HT1080 (cell line): ENCODE data around the gene MYL12A. TPM values are rescaled to one million over a fixed set of nuclear protein-coding genes. Genes with fewer than 3 reads are reported as not detected.
A peak's percentile ranks its signal among the peaks of the same experiment; 100 is the strongest.
"Not testable (repeated sequence)": the region's sequence is repeated elsewhere in the genome, so short reads cannot be mapped to it uniquely, and the experiment has no call there.

ENCODE experiments used
- DNase-seq: peaks from one replicate; pipeline ENCODE4 v3.0.0-alpha.2; 2015; ENCODE audit warnings: low read depth
- total RNA-seq: library from RNA; depleted of rRNA; stranded (reverse); fragments of >200 nt; shearing (Covaris generic); gene quantifications from 2 replicates; pipeline ENCODE4 v1.2.3, GENCODE V29; 2014

The MYL12A gene
- total RNA-seq, 1 experiment from 2014 or later: 521 TPM

DNA sequence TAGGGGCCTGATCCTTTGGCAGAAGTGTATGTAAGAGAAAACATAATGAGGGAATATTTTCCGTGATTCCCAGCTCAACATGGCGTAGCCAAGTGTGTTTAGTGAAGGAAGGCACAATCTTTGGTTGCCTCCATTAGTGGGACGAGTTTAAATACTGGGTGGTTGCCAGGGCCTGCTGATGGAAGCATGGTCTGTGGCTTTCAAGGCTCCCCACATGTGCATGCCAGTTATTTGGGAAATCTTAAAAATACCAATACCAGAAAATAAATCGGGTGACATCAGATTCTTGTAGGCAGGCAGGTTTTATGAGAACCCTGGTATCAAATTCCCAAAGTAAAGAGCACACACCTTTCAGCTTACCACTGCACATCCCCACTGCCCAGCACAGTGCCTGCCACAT is 7.1 kb downstream of the MYL12A start:
- DNase-seq: no peak

- DNase-seq: no peak
These were observed 8.1 kb downstream of the MYL12A start for GRCh38 chr18:3255611-3256165.

- peak; percentile 9 for DNase-seq
These were observed 9.4 kb downstream of the MYL12A start for GRCh38 chr18:3256693-3257626.

DNA sequence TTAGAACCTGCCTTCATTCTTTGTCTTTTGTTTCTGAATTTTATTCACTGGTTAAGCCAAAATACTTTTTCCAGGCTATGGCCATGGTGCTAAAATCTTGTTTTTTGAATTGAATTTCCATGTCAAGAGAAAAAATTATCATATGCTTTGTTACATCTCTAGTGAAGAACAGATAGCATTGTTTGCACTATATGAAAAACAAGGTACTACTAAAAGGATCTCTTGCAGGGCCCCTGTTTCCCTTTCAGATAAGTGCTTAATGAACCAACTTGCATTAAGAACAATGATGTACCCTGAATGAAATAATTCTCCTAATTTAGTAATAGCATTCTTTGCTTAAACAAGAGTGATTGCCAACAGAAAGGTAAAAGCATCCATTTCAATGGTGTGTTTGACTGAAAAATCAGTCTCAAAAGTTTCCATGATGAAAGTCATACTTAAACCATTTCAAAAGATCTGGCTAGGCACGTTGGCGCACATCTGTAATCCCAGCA is 10.1 kb downstream of the MYL12A start:
- no peak for DNase-seq

GRCh38 chr18:3260995-3261372 is 13.4 kb downstream of the MYL12A start:
- DNase-seq: no peak

DNA sequence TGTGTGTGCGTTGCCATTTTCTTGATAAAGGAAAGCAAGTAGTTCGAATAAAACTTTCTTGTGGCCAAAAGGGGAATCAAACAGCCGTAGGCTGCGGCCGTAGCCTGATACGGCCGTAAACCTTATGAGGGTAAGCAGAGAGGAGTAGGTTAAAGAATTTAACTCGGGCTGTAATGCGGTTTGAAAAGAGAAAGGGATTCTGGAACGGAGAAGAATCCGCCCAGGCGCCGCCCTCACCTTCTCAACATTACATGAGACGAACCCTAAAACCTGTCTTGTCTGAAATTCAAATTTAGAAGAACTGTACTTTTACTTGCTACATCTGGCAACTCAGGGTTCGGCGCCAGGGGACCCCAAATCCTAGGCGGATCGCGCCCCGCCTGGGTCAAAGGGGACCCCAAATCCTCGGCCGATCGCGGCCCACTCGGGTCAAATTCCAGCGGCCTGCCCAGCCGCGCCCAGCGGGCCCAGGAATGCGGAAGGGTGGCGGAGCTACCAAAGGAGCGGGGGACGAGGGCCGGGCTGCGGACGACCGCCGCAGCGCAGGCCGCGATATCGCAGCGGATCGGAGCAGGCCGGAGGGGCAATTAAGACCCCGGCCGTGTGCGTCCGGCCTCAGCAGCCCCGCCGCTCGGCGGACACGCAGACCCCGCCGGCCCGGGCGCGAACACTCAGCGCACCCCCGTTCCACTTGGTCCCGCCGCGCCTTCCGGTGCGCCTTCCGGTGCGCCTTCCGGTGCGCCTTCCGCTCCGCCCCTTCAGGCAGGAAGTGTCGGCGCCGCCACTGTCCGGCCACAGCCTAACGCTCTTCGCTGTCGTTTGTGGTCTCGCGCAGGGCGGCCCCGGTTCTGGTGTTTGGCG is 14.0 kb downstream of the MYL12A start, which contains the start of gene MYL12B:
Gene MYL12B (plus strand): TSS at position 761 of the 861 bp plus-strand sequence. CDS start 10,766 bp downstream, outside the sequence.
- peak; percentile 79 for DNase-seq

- DNase-seq: peak; percentile 43
These were observed 14.9 kb downstream of the MYL12A start for GRCh38 chr18:3262234-3263131.

GRCh38 chr18:3263132-3263700 is 15.6 kb downstream of the MYL12A start:
- no peak for DNase-seq

DNA sequence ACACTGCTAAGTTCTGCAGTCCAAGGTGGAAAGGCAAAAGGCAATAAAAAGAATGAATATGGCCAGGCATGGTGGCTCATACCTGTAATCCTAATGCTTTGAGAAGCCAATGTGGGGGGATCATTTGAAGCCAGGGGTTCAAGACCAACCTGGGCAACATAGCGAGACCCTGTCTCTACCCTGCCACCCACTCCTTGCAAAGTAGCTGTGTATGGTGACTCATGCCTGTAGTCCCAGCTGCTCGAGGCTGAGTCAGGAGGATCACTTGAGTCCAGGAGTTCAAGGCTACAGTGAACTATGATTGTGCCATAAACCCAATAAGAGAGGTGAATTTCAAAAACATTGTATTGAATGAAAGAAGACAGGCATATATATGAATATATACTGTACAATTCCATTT is 16.8 kb downstream of the MYL12A start:
- peak; percentile 40 for DNase-seq

- DNase-seq: peak; percentile 37
These were observed 18.0 kb downstream of the MYL12A start for GRCh38 chr18:3265564-3266033.

- DNase-seq: no peak
These were observed 18.5 kb downstream of the MYL12A start for GRCh38 chr18:3266062-3266608.

- DNase-seq: no peak
These were observed 20.7 kb downstream of the MYL12A start for GRCh38 chr18:3268306-3268705.

DNA sequence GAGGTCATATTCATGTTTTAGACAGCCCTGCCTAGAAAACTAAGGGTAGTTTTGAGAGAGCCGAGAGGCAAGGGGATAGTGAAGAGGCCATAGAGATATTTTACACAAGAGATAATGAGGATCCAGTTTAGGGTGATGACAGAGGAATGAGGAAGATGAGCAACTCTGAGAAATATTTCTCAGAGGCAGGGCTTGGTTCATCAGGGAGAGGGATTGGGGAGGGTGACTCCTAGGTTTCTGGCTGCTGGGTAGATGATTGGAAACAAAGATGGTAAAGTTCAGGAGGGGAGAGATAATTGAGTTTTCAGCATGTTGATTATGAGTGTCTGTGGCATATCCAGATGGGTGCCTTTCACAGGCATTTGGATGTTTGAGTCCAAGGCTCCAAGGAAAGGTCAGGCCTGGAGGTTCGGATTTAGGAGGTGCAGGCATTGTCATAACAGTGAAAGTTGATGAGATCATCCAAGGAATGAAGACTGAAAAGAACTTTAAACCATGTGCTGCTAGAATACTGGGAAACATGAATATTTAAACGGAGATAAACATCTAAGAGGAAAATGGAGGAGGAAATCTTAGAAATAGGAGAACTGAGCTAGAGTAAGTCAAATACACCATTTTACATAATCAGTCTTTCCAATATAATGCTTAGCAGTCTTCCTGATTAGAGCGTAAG is 21.8 kb downstream of the MYL12A start:
- no peak for DNase-seq

DNA sequence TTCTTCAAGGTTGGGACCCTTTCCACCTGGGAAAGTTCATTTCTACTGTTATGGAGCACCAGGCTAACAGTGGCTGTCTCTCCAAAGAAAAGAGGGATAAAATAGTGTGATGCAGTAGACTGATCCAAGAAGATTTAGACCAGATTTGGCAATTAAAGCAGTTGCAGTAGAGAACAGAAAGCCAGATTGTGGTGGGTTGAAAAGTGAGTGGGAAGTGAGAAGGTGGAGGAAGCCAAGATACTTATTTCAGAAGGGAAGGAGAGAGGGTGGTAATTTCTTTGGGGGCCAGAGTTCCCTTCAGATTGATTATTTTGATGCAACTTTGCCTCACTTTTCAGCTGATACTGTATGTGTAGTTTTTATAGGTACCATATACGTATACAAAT is 22.3 kb downstream of the MYL12A start:
- DNase-seq: no peak

GRCh38 chr18:3273042-3273441 is 25.4 kb downstream of the MYL12A start:
- DNase-seq: no peak

DNA sequence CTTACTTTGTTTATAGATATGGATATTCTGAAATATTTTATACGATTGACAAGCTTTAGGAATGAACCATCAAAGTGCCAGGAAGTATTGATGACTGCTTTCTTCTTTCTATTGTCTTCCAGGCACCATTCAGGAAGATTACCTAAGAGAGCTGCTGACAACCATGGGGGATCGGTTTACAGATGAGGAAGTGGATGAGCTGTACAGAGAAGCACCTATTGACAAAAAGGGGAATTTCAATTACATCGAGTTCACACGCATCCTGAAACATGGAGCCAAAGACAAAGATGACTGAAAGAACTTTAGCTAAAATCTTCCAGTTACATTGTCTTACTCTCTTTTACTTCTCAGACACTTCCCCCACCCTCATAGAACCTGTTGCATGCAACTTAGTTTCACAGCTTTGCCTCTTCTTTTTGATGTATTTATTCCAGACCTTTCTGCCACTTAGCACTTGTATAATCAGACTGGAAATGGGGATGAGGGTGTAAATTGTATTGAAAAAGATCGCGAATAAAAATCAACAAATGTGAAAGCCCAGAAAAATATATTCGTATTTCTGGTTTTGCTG is 30.1 kb downstream of the MYL12A start:
- not testable (repeated sequence) for DNase-seq

- DNase-seq: no peak
These were observed 31.9 kb downstream of the MYL12A start for GRCh38 chr18:3279201-3280185.
